Fibroblast of lung (primary cell): ENCODE measurements around the gene PAFAH1B1.

ENCODE experiments used
- EZH2 ChIP-seq: IDR thresholded peaks from 2 replicates; pipeline ENCODE4 v1.5.1; 2012; ENCODE audit warnings: low read length, control low read depth, mild to moderate bottlenecking; ENCODE audit errors: missing control alignments
- TF ChIP-seq, protein P1 (sequence below), 2 donors: IDR thresholded peaks in 1 of 2; conservative IDR thresholded peaks in 1 of 2; 1 replicate in 1 of 2; 2 replicates in 1 of 2; pipeline ENCODE4 v1.5.1; 2011 to 2012; ENCODE audit warnings: low read length in 2 of 2, control low read depth in 1 of 2, inconsistent platforms in 1 of 2, low read depth in 1 of 2, mild to moderate bottlenecking in 1 of 2

DNA sequence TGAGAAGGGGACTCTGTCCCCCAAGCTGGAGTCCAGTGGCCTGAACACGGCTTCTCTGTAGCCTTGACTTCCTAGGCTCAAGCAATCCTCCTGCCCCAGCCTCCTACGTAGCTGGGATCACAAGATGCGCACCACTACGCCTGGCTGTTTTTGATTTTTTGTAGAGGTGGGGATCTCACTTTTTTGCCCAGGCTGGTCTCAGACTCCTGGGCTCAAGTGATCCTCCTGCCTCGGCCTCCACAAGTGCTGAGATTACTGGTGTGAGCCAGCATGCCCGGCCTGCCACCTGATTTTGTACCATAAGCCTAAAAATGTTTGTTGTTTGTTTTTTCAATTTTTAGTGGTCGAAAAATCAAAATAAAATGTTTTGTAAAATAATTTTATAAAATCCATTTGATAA is 19.2 kb downstream of the PAFAH1B1 start:
- TF ChIP-seq, protein P1, sequence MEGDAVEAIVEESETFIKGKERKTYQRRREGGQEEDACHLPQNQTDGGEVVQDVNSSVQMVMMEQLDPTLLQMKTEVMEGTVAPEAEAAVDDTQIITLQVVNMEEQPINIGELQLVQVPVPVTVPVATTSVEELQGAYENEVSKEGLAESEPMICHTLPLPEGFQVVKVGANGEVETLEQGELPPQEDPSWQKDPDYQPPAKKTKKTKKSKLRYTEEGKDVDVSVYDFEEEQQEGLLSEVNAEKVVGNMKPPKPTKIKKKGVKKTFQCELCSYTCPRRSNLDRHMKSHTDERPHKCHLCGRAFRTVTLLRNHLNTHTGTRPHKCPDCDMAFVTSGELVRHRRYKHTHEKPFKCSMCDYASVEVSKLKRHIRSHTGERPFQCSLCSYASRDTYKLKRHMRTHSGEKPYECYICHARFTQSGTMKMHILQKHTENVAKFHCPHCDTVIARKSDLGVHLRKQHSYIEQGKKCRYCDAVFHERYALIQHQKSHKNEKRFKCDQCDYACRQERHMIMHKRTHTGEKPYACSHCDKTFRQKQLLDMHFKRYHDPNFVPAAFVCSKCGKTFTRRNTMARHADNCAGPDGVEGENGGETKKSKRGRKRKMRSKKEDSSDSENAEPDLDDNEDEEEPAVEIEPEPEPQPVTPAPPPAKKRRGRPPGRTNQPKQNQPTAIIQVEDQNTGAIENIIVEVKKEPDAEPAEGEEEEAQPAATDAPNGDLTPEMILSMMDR (conservative IDR thresholded peaks at IDR 0.05 in 1 of 2, IDR thresholded peaks at IDR 0.05 in 1 of 2; ENCODE audit: low read depth in 1 of 2, low read length in 2 of 2): no peak
- TF ChIP-seq EZH2: no peak
